ENCODE measurements around the gene PROSER3. TPM values are rescaled to one million over a fixed set of nuclear protein-coding genes. Genes with fewer than 3 reads are reported as not detected.

PROSER3 gene
- total RNA-seq, 2 donors from 2014 or later: 13.6 to 19.2 TPM

- Histone ChIP-seq H3K4me3 (no peak overlapping the region), H3K27me3 (replicated peaks; ENCODE audit: insufficient read depth) (no peaks in the 10 kb centered on the region), H3K27ac (no peak overlapping the region), H3K9me3 (no peaks in the 10 kb centered on the region), H3K36me3 (no peaks in the 10 kb centered on the region), H3K4me1 (replicated peaks) (no peaks in the 10 kb centered on the region)
- DNase-seq (ENCODE audit: low spot score): no peak
- 70% methylated on average over 7 of the region's 7 CpGs for WGBS
- TF ChIP-seq POLR2AphosphoS5 (IDR thresholded peaks at IDR 0.05) (no peak), CTCF (IDR thresholded peaks at IDR 0.05) (no peak), POLR2A (IDR thresholded peaks at IDR 0.05) (no peak)
- intact Hi-C loops (cut with DNase I): no loop called here
These were observed 20.0 kb downstream of the PROSER3 start for GRCh38 chr19:35777961-35778360.

GRCh38 chr19:35779033-35779432, 21.1 kb downstream of the PROSER3 start:
- intact Hi-C loops (cut with DNase I): no loop called here
- no peaks in the 10 kb centered on the region for H3K36me3 ChIP-seq
- no peaks in the 10 kb centered on the region for H3K4me1 ChIP-seq (replicated peaks)
- no peak overlapping the region for H3K4me3 ChIP-seq
- 94% methylated on average over 8 of the region's 8 CpGs for WGBS
- H3K9me3 ChIP-seq: no peaks in the 10 kb centered on the region
- TF ChIP-seq POLR2AphosphoS5 (IDR thresholded peaks at IDR 0.05) (no peak), CTCF (IDR thresholded peaks at IDR 0.05) (no peak), POLR2A (IDR thresholded peaks at IDR 0.05) (no peak)
- no peaks in the 10 kb centered on the region for H3K27me3 ChIP-seq (replicated peaks; ENCODE audit: insufficient read depth)
- no peak for DNase-seq (ENCODE audit: low spot score)
- H3K27ac ChIP-seq: no peak overlapping the region

GRCh38 chr19:35780058-35780457, 22.1 kb downstream of the PROSER3 start:
- H3K9me3 ChIP-seq: no peaks in the 10 kb centered on the region
- intact Hi-C loops (cut with DNase I): no loop called here
- no peaks in the 10 kb centered on the region for H3K27me3 ChIP-seq (replicated peaks; ENCODE audit: insufficient read depth)
- no peak for TF ChIP-seq CTCF (IDR thresholded peaks at IDR 0.05)
- TF ChIP-seq POLR2A (IDR thresholded peaks at IDR 0.05): no peak
- TF ChIP-seq POLR2AphosphoS5 (IDR thresholded peaks at IDR 0.05): no peak
- H3K36me3 ChIP-seq: no peaks in the 10 kb centered on the region
- no peak for DNase-seq (ENCODE audit: low spot score)
- WGBS: 91% methylated on average over 16 of the region's 16 CpGs
- no peaks in the 10 kb centered on the region for H3K4me1 ChIP-seq (replicated peaks)
- H3K27ac ChIP-seq: no peak overlapping the region
- no peak overlapping the region for H3K4me3 ChIP-seq

- Histone ChIP-seq H3K36me3 (no peaks in the 10 kb centered on the region), H3K9me3 (no peaks in the 10 kb centered on the region), H3K27ac (no peak overlapping the region), H3K4me1 (replicated peaks) (no peaks in the 10 kb centered on the region), H3K27me3 (replicated peaks; ENCODE audit: insufficient read depth) (no peaks in the 10 kb centered on the region), H3K4me3 (no peak overlapping the region)
- intact Hi-C loops (cut with DNase I): no loop called here
- TF ChIP-seq POLR2A (IDR thresholded peaks at IDR 0.05) (no peak), POLR2AphosphoS5 (IDR thresholded peaks at IDR 0.05) (no peak), CTCF (IDR thresholded peaks at IDR 0.05) (no peak)
- WGBS: 95% methylated on average over 20 of the region's 20 CpGs
- DNase-seq (ENCODE audit: low spot score): no peak
These were observed 22.7 kb downstream of the PROSER3 start for GRCh38 chr19:35780717-35781116.

GRCh38 chr19:35781650-35782049, 23.7 kb downstream of the PROSER3 start:
- no peak for DNase-seq (ENCODE audit: low spot score)
- intact Hi-C loops (cut with DNase I): no loop called here
- no peaks in the 10 kb centered on the region for H3K9me3 ChIP-seq
- H3K27ac ChIP-seq: no peak overlapping the region
- H3K4me3 ChIP-seq: no peak overlapping the region
- TF ChIP-seq CTCF (IDR thresholded peaks at IDR 0.05): no peak
- no peak for TF ChIP-seq POLR2A (IDR thresholded peaks at IDR 0.05)
- H3K27me3 ChIP-seq (replicated peaks; ENCODE audit: insufficient read depth): no peaks in the 10 kb centered on the region
- no peaks in the 10 kb centered on the region for H3K4me1 ChIP-seq (replicated peaks)
- H3K36me3 ChIP-seq: no peaks in the 10 kb centered on the region
- 73% methylated on average over 9 of the region's 9 CpGs for WGBS
